Measurements from ENCODE around the gene KCNMB1.

DNA sequence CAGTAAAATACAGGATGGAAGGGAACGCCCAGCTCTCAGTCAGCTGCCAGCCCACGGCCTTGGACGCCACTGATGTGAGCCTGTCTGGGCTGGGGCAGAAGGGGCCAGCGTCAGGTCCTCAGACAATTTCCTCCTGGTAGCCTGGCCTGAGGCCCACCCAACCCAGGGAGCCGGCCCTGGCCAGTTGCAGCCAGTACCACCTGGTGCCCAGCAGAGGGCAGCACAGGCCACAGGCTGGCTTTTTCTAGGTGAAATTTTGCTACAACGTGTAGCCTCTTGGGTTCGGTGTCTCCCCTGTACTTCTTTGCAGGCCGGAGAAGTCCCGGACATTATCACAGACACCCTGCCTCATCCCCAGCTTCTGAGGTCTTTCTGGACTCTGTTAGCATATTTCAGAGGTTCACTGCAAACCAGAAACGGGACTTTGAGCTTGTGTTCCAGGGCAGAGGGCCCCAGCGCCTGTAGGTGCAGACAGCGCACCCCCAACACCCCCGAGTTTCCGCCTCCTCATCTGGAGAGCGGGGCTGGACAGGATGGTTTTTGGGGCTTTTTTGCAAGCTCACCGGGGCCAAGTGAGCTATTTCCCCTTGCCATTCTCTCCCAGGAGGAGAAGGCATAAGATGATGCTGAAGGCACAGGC lies 45.9 kb upstream of the KCNMB1 start:
- no peak for TF ChIP-seq EZH2 (IDR thresholded peaks at IDR 0.05; ENCODE audit: borderline replicate concordance, insufficient read depth, low read depth, low read length, poor library complexity, severe bottlenecking)
- peak; percentile 99 for TF ChIP-seq CTCF (IDR thresholded peaks at IDR 0.05)

Data from B cell (primary cell).